IMR-90 (cell line): ENCODE results near the gene NOTCH3. TPM values are rescaled to one million over a fixed set of nuclear protein-coding genes. Genes with fewer than 3 reads are reported as not detected.

Experiments
- ATAC-seq: fragments of 200-7000 bp; cut with Tn5 transposase; 2 replicates; pipeline ENCODE4 v1.9.1; 2020; ENCODE audit warnings: low read depth, mild to moderate bottlenecking, moderate library complexity
- BruUV-seq: library from RNA; stranded (reverse); fragments of 400-500 nt; replicated peaks from 2 replicates; lab custom pipeline; 2021; lab: Mats Ljungman, UMichigan
- CTCF ChIA-PET: fragments of 300-600 bp; formaldehyde crosslinking; extraction: SDS; loops from one replicate; lab custom pipeline; 2021; ENCODE audit warnings: antibody characterized with exemption; lab: Yijun Ruan, JAX
- POLR2A ChIA-PET: fragments of 300-600 bp; sonication (Branson Sonifier 250); formaldehyde crosslinking; loops from one replicate; lab custom pipeline; 2022; ENCODE audit warnings: antibody characterized with exemption; ENCODE audit not compliant: unreplicated experiment; lab: Charles Lee
- DNase-seq: peaks from one replicate; pipeline ENCODE4 v3.0.0; 2013
- H2AFZ ChIP-seq: replicated peaks from 2 replicates; pipeline ENCODE3; 2013; ENCODE audit warnings: low read length, mild to moderate bottlenecking; ENCODE audit not compliant: poor library complexity
- H2AK5ac ChIP-seq: 2 replicates; pipeline ENCODE4 v1.6.1; 2013; ENCODE audit warnings: low read depth, low read length, inconsistent platforms
- H2AK9ac ChIP-seq: replicated peaks from 2 replicates; pipeline ENCODE3; 2013; ENCODE audit warnings: mild to moderate bottlenecking, low read depth, low read length, moderate library complexity; ENCODE audit not compliant: poor library complexity
- H2BK120ac ChIP-seq: 2 replicates; pipeline ENCODE4 v1.6.1; 2013; ENCODE audit warnings: low read depth, low read length, inconsistent platforms
- H2BK15ac ChIP-seq: 3 replicates; pipeline ENCODE4 v1.6.1; 2013; ENCODE audit warnings: low read depth, low read length, inconsistent platforms
- H2BK20ac ChIP-seq: 2 replicates; pipeline ENCODE4 v1.6.1; 2013; ENCODE audit warnings: low read depth, mild to moderate bottlenecking, inconsistent platforms, low read length, moderate library complexity
- H2BK5ac ChIP-seq: 2 replicates; pipeline ENCODE4 v1.6.1; 2013; ENCODE audit warnings: mild to moderate bottlenecking, low read depth, low read length, inconsistent platforms; ENCODE audit not compliant: poor library complexity, severe bottlenecking
- H3K14ac ChIP-seq: replicated peaks from 2 replicates; pipeline ENCODE4 v1.6.1; 2013; ENCODE audit warnings: low read depth, low read length, inconsistent platforms
- H3K18ac ChIP-seq: 2 replicates; pipeline ENCODE4 v1.6.1; 2013; ENCODE audit warnings: low read depth, low read length, control low read depth
- H3K23ac ChIP-seq: 2 replicates; pipeline ENCODE4 v1.6.1; 2013; ENCODE audit warnings: low read depth, low read length, inconsistent platforms
- H3K27ac ChIP-seq: 2 replicates; pipeline ENCODE4 v1.5.1; 2013; ENCODE audit warnings: mild to moderate bottlenecking, control low read depth, low read length; ENCODE audit not compliant: insufficient read depth
- H3K27me3 ChIP-seq: 2 replicates; pipeline ENCODE4 v1.6.1; 2013; ENCODE audit warnings: low read length; ENCODE audit not compliant: control insufficient read depth, insufficient read depth
- H3K36me3 ChIP-seq: 2 replicates; pipeline ENCODE4 v1.6.1; 2013; ENCODE audit warnings: low read length, mixed read lengths; ENCODE audit not compliant: control insufficient read depth, insufficient read depth
- H3K4ac ChIP-seq: 2 replicates; pipeline ENCODE4 v1.6.1; 2013; ENCODE audit warnings: low read depth, low read length, inconsistent platforms
- H3K4me1 ChIP-seq: 2 replicates; pipeline ENCODE4 v1.6.1; 2013; ENCODE audit warnings: low read length, mixed read lengths; ENCODE audit not compliant: control insufficient read depth, insufficient read depth
- H3K4me2 ChIP-seq: 2 replicates; pipeline ENCODE4 v1.6.1; 2013; ENCODE audit warnings: low read depth, mild to moderate bottlenecking, control low read depth, low read length, moderate library complexity
- H3K4me3 ChIP-seq: 2 replicates; pipeline ENCODE4 v1.5.1; 2013; ENCODE audit warnings: low read depth, mild to moderate bottlenecking, control low read depth, low read length, moderate library complexity; ENCODE audit not compliant: insufficient read depth
- H3K56ac ChIP-seq: 2 replicates; pipeline ENCODE4 v1.6.1; 2013; ENCODE audit warnings: low read length, inconsistent platforms; ENCODE audit not compliant: insufficient read depth; ENCODE audit errors: extremely low read depth
- H3K79me1 ChIP-seq, 2 experiments: 2 replicates each; pipeline ENCODE4 v1.6.1; 2013; ENCODE audit warnings: low read length in 2 of 2, inconsistent platforms in 1 of 2, low read depth in 1 of 2
- H3K9ac ChIP-seq: 2 replicates; pipeline ENCODE4 v1.6.1; 2013; ENCODE audit warnings: low read depth, low read length, control low read depth
- H3K9me1 ChIP-seq: 2 replicates; pipeline ENCODE4 v1.6.1; 2013; ENCODE audit warnings: low read length, inconsistent platforms; ENCODE audit not compliant: insufficient read depth
- H3K9me3 ChIP-seq: 2 replicates; pipeline ENCODE4 v1.6.1; 2013; ENCODE audit warnings: low read length; ENCODE audit not compliant: control insufficient read depth, insufficient read depth
- H4K20me1 ChIP-seq: 2 replicates; pipeline ENCODE4 v1.6.1; 2013; ENCODE audit warnings: low read length, inconsistent platforms; ENCODE audit not compliant: insufficient read depth
- H4K5ac ChIP-seq: 2 replicates; pipeline ENCODE4 v1.6.1; 2013; ENCODE audit warnings: mild to moderate bottlenecking, low read depth, low read length, control low read depth
- H4K8ac ChIP-seq, 2 experiments: 2 replicates each; pipeline ENCODE4 v1.6.1; 2013; ENCODE audit warnings: low read depth in 2 of 2, low read length in 2 of 2, control low read depth in 1 of 2, inconsistent platforms in 1 of 2
- H4K91ac ChIP-seq: 2 replicates; pipeline ENCODE4 v1.6.1; 2013; ENCODE audit warnings: low read depth, low read length, inconsistent platforms; ENCODE audit not compliant: insufficient read depth
- CHD1 ChIP-seq: IDR thresholded peaks from 2 replicates; pipeline ENCODE4 v1.6.1; 2012; ENCODE audit warnings: low read depth, low read length, improper control_type of control experiment
- ELK1 ChIP-seq: fragments of 150-350 bp; IDR thresholded peaks from 2 replicates; pipeline ENCODE4 v1.6.1; 2016; ENCODE audit warnings: low read depth, mild to moderate bottlenecking, low read length, moderate library complexity, borderline replicate concordance
- FOS ChIP-seq: fragments of 150-350 bp; IDR thresholded peaks from 2 replicates; pipeline ENCODE4 v1.6.1; 2016; ENCODE audit warnings: low read depth, low read length
- MAFK ChIP-seq: IDR thresholded peaks from 2 replicates; pipeline ENCODE4 v1.6.1; 2012; ENCODE audit warnings: low read depth, low read length, improper control_type of control experiment
- MAZ ChIP-seq: IDR thresholded peaks from 2 replicates; pipeline ENCODE4 v1.6.1; 2012; ENCODE audit warnings: low read depth, mild to moderate bottlenecking, low read length, improper control_type of control experiment, moderate library complexity, borderline replicate concordance
- MXI1 ChIP-seq: IDR thresholded peaks from 2 replicates; pipeline ENCODE4 v1.6.1; 2012; ENCODE audit warnings: low read depth, mild to moderate bottlenecking, low read length, moderate library complexity, borderline replicate concordance
- RFX5 ChIP-seq: IDR thresholded peaks from 2 replicates; pipeline ENCODE4 v1.8.0; 2012; ENCODE audit warnings: low read depth, mild to moderate bottlenecking, low read length, moderate library complexity
- USF2 ChIP-seq: fragments of 150-350 bp; IDR thresholded peaks from 2 replicates; pipeline ENCODE4 v1.6.1; 2017; ENCODE audit warnings: mild to moderate bottlenecking, antibody characterized with exemption, low read length, low read depth
- WGBS, 2 experiments: methylation state at CpG; one replicate each; pipeline versions ENCODE4 v1.1.5 to v1.1.7; 2013; ENCODE audit warnings: missing lambda C conversion rate in 2 of 2; ENCODE audit not compliant: insufficient read length in 1 of 2; ENCODE audit errors: extremely low coverage in 2 of 2; 5-methylcytosine and 5-hydroxymethylcytosine counted together
- dilution Hi-C: fragments of 300-500 bp; cut with HindIII; formaldehyde crosslinking; loops from one replicate; pipeline ENCODE4 v1.14.3; 2018; ENCODE audit warnings: low sequenced_read_pairs; ENCODE audit not compliant: unreplicated experiment
- in situ Hi-C: fragments of 300-500 bp; cut with MboI; formaldehyde crosslinking; loops from 3 replicates; pipeline ENCODE4 v1.14.3; 2019; ENCODE audit warnings: low sequenced_read_pairs, inconsistent platforms, mixed read lengths
- intact Hi-C: fragments of 100-400 bp; cut with micrococcal nuclease; formaldehyde crosslinking; loops from 2 replicates; pipeline ENCODE4 v1.10.0; 2022
- polyA plus RNA-seq, 3 experiments: library from polyadenylated mRNA; depleted of rRNA; stranded (reverse); fragments of >200 nt; gene quantifications; 2 replicates each; pipeline ENCODE4 v1.2.3, GENCODE V29; 2012; ENCODE audit warnings: low replicate concordance in 1 of 3
- total RNA-seq: library from RNA; depleted of rRNA; stranded (reverse); fragments of >200 nt; gene quantifications from 2 replicates; pipeline ENCODE4 v1.2.3, GENCODE V29; 2012

Gene NOTCH3
- total and polyA plus RNA-seq, 2 of the 4 experiments (the other 2 are of a cell fraction): 5.9 to 25.1 TPM

- Histone ChIP-seq H2AFZ (no peak overlapping the region), H3K79me1 (peaks cover 5 to 12% of the 10 kb centered on the region in 2 experiments; a peak in 1 of 4 replicates), H3K4ac (no peak overlapping the region), H3K4me2 (no peak overlapping the region), H3K27ac (no peak overlapping the region), H3K9me1 (no peaks in the 10 kb centered on the region), H2BK120ac (no peak overlapping the region), H4K5ac (no peak overlapping the region), H4K91ac (no peak overlapping the region), H2BK20ac (no peak overlapping the region), H3K36me3 (peaks cover 44% of the 10 kb centered on the region), H3K18ac (no peak overlapping the region), H3K9me3 (no peaks in the 10 kb centered on the region), H3K9ac (no peak overlapping the region), H4K20me1 (peaks cover 10% of the 10 kb centered on the region), H3K4me1 (peaks cover 2% of the 10 kb centered on the region; the same call in 1 of the 2 replicates), H3K56ac (no peak overlapping the region), H4K8ac (no peak overlapping the region), H2AK5ac (no peak overlapping the region), H3K23ac (no peak overlapping the region), H2BK5ac (no peak overlapping the region), H3K14ac (no peak overlapping the region), H3K27me3 (no peaks in the 10 kb centered on the region), H2AK9ac (no peak overlapping the region), H2BK15ac (no peak overlapping the region), H3K4me3 (no peak overlapping the region)
- intact Hi-C loops (loop anchor here (2.0 to 10.0 kb wide), 2 partner anchors 203 to 239 kb away; partner anchors contain the start of genes AKAP8 and AKAP8L), in situ Hi-C loops (no loop called here), dilution Hi-C loops (no loop called here)
- ATAC-seq (no peak), DNase-seq (no peak)
- CTCF ChIA-PET: interaction anchor here (0.7 kb wide), 1 partner anchor 22 kb away, joined by 3 read pairs; no protein-coding TSS in a partner anchor
- no peak for TF ChIP-seq RFX5
- TF ChIP-seq CHD1: no peak
- TF ChIP-seq MXI1: no peak
- TF ChIP-seq MAFK: no peak
- no peak for TF ChIP-seq FOS
- TF ChIP-seq ELK1: no peak
- TF ChIP-seq USF2: no peak
- no peak for TF ChIP-seq MAZ
- BruUV-seq: no TSS peak
- WGBS, 2 experiments: 86% methylated on average over 1 of the region's 3 CpGs; no CpG with 5 or more reads in 1 of the 2 experiments
- POLR2A ChIA-PET: no interaction called here
Measured at GRCh38 chr19:15175609-15176008, 25.2 kb downstream of the NOTCH3 start.
